NCI-H1694 (cell line): ENCODE data around the gene SLC25A47.
"Not testable (repeated sequence)": the region's sequence is repeated elsewhere in the genome, so short reads cannot be mapped to it uniquely, and the experiment has no call there.

Experiments used
- DNase-seq: peaks from one replicate; lab custom pipeline; 2025; lab: John Stamatoyannopoulos, UW

Gene SLC25A47, protein sequence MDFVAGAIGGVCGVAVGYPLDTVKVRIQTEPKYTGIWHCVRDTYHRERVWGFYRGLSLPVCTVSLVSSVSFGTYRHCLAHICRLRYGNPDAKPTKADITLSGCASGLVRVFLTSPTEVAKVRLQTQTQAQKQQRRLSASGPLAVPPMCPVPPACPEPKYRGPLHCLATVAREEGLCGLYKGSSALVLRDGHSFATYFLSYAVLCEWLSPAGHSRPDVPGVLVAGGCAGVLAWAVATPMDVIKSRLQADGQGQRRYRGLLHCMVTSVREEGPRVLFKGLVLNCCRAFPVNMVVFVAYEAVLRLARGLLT

DNA sequence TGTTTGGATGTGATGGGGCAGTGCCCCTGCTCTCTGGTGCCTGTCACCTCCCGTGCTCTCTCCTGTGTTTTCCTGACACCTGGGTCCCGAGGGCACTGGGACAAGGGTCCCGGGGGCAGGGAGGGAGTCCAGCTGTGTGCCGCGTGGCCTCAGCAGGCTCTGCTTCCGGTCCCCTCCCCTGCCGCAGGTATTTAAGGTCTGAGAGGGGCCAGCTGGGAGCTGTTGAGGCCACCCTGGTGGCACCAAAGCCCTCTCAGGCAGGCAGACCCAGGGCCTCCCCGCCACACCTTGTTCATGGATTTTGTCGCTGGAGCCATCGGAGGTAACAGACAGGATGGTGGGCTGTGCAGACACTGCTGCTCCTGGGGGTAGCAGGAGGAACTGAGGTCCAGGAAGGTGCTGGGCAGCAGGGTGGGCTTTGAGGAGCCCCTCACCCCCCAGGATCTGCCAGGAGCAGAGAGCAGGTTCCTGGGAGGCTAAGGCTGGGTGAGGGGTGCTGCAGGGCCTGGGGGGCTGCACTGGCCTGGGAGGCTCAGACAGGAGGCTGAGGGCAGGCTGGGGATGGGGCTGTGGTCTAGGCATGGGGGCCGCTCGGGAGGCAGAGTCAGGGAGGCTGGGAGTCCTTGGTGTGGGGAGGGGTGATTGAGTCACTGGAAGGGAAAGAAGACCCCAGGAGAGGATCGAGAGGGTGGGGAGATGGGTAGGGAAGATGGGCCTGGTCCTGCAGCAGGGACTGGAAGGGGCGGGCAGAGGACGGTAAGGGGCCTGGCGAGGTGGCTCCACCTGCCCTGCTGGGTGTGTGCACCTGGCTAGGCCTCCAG, at the start of gene SLC25A47:
SLC25A47 (plus strand) TSS at position 219 of the 821 bp plus-strand sequence; CDS start at position 295, 76 bp downstream.
- no peak for DNase-seq

DNA sequence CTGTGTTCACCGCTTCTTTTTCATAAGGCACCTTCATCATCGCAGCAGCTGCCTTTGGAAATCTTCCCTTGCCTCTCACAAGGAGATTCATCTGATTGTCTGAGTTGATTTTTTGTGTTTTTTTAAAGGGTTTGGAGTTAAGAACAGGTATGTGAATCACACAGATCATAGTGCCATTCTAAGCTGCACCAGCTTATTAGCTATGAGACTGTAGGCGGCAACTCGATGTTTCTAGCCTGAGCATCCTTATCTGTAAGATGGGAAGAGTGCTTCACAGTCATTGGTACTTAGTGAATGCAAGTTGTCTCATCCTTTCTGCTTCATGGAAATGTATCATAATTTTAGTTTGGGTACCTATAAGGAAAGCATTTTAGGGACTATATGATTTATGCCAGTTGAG, 48.9 kb upstream of the SLC25A47 start:
- no peak for DNase-seq

DNA sequence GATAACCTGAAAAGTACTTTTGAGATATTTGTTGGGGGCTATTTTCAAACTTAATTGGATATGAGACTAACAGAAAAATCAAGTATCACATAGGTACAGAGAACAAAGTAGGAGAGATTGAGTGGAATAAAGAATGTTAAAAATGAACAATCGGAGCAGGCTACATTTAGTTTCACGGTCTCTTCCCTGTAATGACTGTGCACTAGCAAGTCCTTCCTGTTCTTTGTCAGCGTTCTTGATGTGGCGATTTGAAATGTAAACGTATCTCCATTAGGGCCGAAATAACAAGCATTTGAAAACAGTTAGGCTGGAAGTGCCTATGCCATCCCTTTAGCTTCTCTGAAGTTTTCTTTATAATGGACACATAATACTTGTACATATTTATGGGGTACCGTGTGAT, 47.9 kb upstream of the SLC25A47 start:
- no peak for DNase-seq

DNA sequence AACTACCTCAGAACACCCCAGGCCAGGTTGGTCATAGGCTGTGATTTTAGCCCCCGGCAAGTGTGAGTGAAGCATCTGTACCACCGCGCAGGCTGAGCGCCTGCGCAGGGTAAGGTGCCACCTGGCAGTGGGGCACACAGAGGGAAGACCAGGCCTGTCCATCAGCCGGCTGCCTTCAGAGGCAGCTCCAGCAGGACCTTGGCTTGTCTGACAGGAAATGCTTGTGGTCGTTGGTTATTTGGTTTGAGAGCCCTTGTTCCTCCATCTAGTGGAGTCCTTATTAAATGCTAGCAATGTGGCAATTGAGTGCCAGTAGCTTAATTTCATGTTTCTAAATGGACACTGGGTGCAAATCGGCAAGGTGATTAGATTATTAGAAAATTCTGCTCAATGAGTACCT, 44.4 kb upstream of the SLC25A47 start:
- no peak for DNase-seq

- no peak for DNase-seq
Measured at GRCh38 chr14:100279133-100279532, 44.0 kb upstream of the SLC25A47 start.

- no peak for DNase-seq
Measured at GRCh38 chr14:100279563-100279962, 43.6 kb upstream of the SLC25A47 start.

- no peak for DNase-seq
Measured at GRCh38 chr14:100281286-100282082, 41.7 kb upstream of the SLC25A47 start.

DNA sequence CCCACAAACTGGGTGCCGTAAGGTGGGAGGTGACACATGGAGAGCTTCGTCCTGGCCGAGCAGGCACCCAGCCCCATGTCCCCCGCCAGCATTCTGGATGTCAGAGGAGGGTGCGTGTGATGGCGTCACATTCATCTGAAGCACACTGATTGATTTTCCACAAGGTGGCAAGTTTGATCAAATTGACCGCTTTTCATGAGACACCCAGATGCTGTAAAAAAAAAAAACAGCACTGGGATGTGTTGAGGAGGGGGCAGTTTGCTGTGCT, 41.1 kb upstream of the SLC25A47 start:
- no peak for DNase-seq

DNA sequence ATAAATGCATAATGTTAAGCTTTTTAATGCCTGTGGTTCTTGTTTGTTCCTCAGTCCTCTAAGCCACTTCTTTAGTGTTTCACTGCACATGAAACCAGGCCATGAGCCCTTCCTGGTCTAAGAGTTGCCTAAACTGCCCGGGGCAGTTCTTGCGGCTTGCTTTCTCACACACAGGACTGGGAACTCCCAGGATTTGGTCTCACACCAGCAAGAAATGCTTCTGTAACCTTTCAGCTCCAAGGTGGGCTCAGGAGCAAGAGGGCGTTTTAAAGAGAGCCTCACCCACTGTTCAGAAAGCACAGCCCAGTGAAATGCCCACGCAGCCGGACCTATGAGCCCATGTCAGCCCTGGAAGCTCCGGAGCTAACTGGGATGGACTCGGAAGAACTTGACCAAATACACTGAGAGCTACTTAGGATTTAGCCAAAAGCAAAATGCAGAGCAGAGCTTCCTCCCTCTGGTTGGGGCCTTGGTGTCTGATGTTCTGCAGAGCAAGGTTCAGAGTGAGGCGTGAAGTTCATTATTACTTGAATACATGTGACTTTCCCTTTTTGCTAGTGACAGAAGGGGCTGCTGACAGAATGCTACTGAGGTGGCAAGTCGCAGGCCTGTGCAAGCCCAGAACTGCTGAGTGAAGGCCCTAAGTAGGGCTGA, 40.2 kb upstream of the SLC25A47 start:
- DNase-seq: no peak

DNA sequence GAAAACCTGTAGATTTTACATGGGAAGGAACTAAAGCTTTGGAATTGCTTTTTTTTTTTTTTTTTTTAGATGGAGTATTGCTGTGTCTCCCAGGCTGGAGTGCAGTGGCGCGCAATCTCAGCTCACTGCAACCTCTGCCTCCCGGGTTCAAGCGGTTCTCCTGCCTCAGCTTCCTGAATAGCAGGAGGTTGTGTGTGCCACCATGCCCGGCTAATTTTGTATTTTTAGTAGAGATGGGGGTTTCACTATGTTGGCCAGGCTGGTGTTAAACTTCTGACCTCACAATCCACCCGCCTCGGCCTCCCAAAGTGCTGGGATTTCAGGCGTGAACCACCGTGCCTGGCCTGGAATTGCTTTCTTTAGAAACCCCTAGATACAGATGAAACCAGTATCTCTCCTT, 39.7 kb upstream of the SLC25A47 start:
- DNase-seq: not testable (repeated sequence)

- DNase-seq: no peak
Measured at GRCh38 chr14:100283984-100284881, 38.9 kb upstream of the SLC25A47 start.

GRCh38 chr14:100285021-100285912, 37.9 kb upstream of the SLC25A47 start:
- DNase-seq: peak; percentile 65

- no peak for DNase-seq
Measured at GRCh38 chr14:100285913-100286400, 37.2 kb upstream of the SLC25A47 start.

- no peak for DNase-seq
Measured at GRCh38 chr14:100286484-100287191, 36.5 kb upstream of the SLC25A47 start.

GRCh38 chr14:100287202-100287997, 35.7 kb upstream of the SLC25A47 start:
- DNase-seq: no peak

DNA sequence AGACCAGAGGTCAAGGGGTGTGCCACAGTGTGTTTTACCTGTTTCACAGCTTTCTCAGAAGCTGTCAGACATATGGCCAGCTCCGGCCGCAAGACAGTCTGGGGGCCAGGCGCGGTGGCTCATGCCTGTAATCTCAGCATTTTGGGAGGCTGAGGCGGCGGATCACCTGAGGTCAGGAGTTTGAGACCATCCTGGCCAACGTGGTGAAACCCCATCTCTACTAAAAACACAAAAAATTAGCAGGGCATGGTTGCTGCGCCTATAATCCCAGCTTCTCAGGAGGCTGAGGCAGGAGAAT, 35.2 kb upstream of the SLC25A47 start:
- DNase-seq: not testable (repeated sequence)

GRCh38 chr14:100288382-100289185, 34.6 kb upstream of the SLC25A47 start:
- no peak for DNase-seq
